Measurements from ENCODE around the gene AHCY.

- TF ChIP-seq CTCF (conservative IDR thresholded peaks at IDR 0.05 in 1 of 2, IDR thresholded peaks at IDR 0.05 in 1 of 2; ENCODE audit: low read depth in 1 of 2, low read length in 2 of 2) (no peak), EZH2 (IDR thresholded peaks at IDR 0.05; ENCODE audit: low read length, missing control alignments) (no peak)
Measured at GRCh38 chr20:34232494-34233087, 70.6 kb downstream of the AHCY start.
